Hepatocyte (in vitro differentiated cells): Measurements from ENCODE around the gene CDH4.

Experiments used
- CTCF ChIP-seq: fragments of 200-600 bp; sonication (generic); IDR thresholded peaks from 2 replicates; pipeline ENCODE4 v1.5.1; 2016; ENCODE audit warnings: antibody characterized with exemption, mild to moderate bottlenecking; ENCODE audit not compliant: poor library complexity
- EZH2 ChIP-seq: fragments of 200-600 bp; sonication (generic); IDR thresholded peaks from 2 replicates; pipeline ENCODE4 v1.6.1; 2016; ENCODE audit warnings: antibody characterized with exemption, mild to moderate bottlenecking, borderline replicate concordance
- EZH2phosphoT487 ChIP-seq: fragments of 200-600 bp; sonication (generic); IDR thresholded peaks from one replicate; pipeline ENCODE4 v1.6.1; 2018; ENCODE audit warnings: antibody characterized with exemption, mild to moderate bottlenecking, low read depth, moderate library complexity; ENCODE audit not compliant: unreplicated experiment, severe bottlenecking

GRCh38 chr20:61968932-61969331 lies 716.9 kb downstream of the CDH4 start:
- TF ChIP-seq CTCF (no peak), EZH2 (no peak), EZH2phosphoT487 (no peak)
